MM.1S (cell line): ENCODE data around the gene SGSM1.

Experiments
- DNase-seq: peaks from one replicate; pipeline ENCODE4 v3.0.0-alpha.2; 2015
- H2AFZ ChIP-seq: fragments of 300-600 bp; sonication (generic); 2 replicates; pipeline ENCODE4 v1.6.0; 2016; ENCODE audit warnings: antibody characterized with exemption, low read length
- H3F3A ChIP-seq: fragments of 300-600 bp; sonication (generic); 2 replicates; pipeline ENCODE4 v1.6.1; 2016; ENCODE audit warnings: mild to moderate bottlenecking, antibody characterized with exemption, low read length, moderate library complexity, mixed read lengths; ENCODE audit not compliant: insufficient read depth
- H3K27ac ChIP-seq: fragments of 300-600 bp; sonication (generic); 2 replicates; pipeline ENCODE4 v1.5.1; 2016; ENCODE audit warnings: mild to moderate bottlenecking, low read length
- H3K27me3 ChIP-seq: fragments of 300-600 bp; sonication (generic); replicated peaks from 2 replicates; pipeline ENCODE4 v1.6.0; 2016; ENCODE audit warnings: low read length; ENCODE audit not compliant: insufficient read depth
- H3K36me3 ChIP-seq: fragments of 300-600 bp; sonication (generic); replicated peaks from 2 replicates; pipeline ENCODE4 v1.6.1; 2016; ENCODE audit warnings: mild to moderate bottlenecking, low read length, mixed read lengths; ENCODE audit not compliant: insufficient read depth
- H3K4me1 ChIP-seq: fragments of 300-600 bp; sonication (generic); 2 replicates; pipeline ENCODE4 v1.6.1; 2016; ENCODE audit warnings: low read length, mixed read lengths
- H3K4me2 ChIP-seq: fragments of 300-600 bp; sonication (generic); 2 replicates; pipeline ENCODE4 v1.6.0; 2016; ENCODE audit warnings: low read depth, low read length
- H3K4me3 ChIP-seq: fragments of 300-600 bp; sonication (generic); 2 replicates; pipeline ENCODE4 v1.5.1; 2016; ENCODE audit warnings: low read length, mixed read lengths
- H3K79me2 ChIP-seq: fragments of 300-600 bp; sonication (generic); 2 replicates; pipeline ENCODE4 v1.6.1; 2016; ENCODE audit warnings: mixed run types, low read length, mixed read lengths
- H3K9ac ChIP-seq: fragments of 300-600 bp; sonication (generic); 2 replicates; pipeline ENCODE4 v1.6.1; 2016; ENCODE audit warnings: low read length, mixed read lengths
- H3K9me2 ChIP-seq: fragments of 300-600 bp; sonication (generic); replicated peaks from 2 replicates; pipeline ENCODE4 v1.6.1; 2016; ENCODE audit warnings: mild to moderate bottlenecking, low read length, mixed read lengths; ENCODE audit not compliant: insufficient read depth
- H3K9me3 ChIP-seq: fragments of 300-600 bp; sonication (generic); replicated peaks from 2 replicates; pipeline ENCODE4 v1.6.1; 2016; ENCODE audit warnings: mild to moderate bottlenecking, low read length, mixed read lengths; ENCODE audit not compliant: insufficient read depth
- H4K20me1 ChIP-seq: fragments of 300-600 bp; sonication (generic); 2 replicates; pipeline ENCODE4 v1.6.1; 2016; ENCODE audit warnings: mild to moderate bottlenecking, low read length, moderate library complexity, mixed read lengths; ENCODE audit not compliant: insufficient read depth
- CTCF ChIP-seq: fragments of 300-600 bp; sonication (generic); IDR thresholded peaks from 2 replicates; pipeline ENCODE4 v1.5.1; 2016; ENCODE audit warnings: antibody characterized with exemption, low read length, mixed read lengths
- EZH2 ChIP-seq: fragments of 300-600 bp; sonication (generic); optimal IDR thresholded peaks from 2 replicates; pipeline ENCODE3; 2017; ENCODE audit warnings: low read depth, mild to moderate bottlenecking, antibody characterized with exemption, low read length, mixed read lengths
- EZH2phosphoT487 ChIP-seq: fragments of 300-600 bp; sonication (generic); IDR thresholded peaks from 2 replicates; pipeline ENCODE4 v1.6.1; 2018; ENCODE audit warnings: antibody characterized with exemption, low read length

Gene SGSM1

DNA sequence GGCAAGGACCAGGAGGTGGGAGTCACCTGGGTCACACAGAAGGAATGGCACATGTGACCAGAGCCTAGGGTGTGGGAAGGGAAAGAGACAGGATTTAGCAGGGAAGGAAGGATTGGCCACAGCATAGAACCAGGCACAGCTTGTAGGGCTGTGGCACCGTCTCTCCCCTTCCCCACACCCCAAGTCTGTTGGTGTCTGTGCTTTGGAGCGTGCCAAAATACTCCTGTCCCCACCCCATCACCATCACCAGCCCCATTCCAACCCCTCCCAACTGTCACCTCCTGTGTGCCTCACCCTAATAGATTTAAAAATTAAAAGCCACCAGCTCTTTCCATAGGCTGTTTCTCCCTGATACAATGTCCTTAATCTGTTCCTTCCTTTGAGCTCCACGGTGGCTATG lies 18.2 kb downstream of the SGSM1 start:
- H3K9me3 ChIP-seq, result no peaks in the 10 kb centered on the region
- no peak overlapping the region for H3K4me3 ChIP-seq
- H3K9ac ChIP-seq, result no peak overlapping the region
- H3K27ac ChIP-seq, result no peak overlapping the region
- TF ChIP-seq EZH2 (no peak), EZH2phosphoT487 (no peak), CTCF (no peak)
- H3K9me2 ChIP-seq, result no peaks in the 10 kb centered on the region
- H3K27me3 ChIP-seq, result peaks cover 72% of the 10 kb centered on the region
- no peaks in the 10 kb centered on the region for H3F3A ChIP-seq
- no peak overlapping the region for H2AFZ ChIP-seq
- no peaks in the 10 kb centered on the region for H3K4me1 ChIP-seq
- no peak for DNase-seq
- no peak overlapping the region for H3K4me2 ChIP-seq
- no peaks in the 10 kb centered on the region for H3K36me3 ChIP-seq
- no peaks in the 10 kb centered on the region for H4K20me1 ChIP-seq
- no peaks in the 10 kb centered on the region for H3K79me2 ChIP-seq

DNA sequence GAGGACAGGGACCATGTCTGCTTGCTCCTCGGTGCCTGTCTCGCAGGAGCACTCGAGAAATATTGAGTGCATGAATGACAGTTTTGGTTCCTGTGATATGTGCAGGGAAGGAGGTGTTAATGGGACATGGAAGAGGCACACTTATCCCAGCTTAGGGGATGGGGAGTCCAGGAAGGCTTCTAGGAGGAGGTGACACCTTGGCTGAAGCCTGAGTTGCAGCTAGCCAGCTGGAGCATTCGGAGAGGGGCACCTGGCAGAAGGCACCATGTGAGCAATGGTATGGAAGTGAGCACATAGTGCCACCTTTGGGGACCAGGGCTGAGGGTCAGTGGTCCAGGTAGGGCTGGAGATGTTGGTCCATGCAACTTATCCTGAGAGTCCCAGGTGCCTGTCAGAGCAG lies 18.9 kb downstream of the SGSM1 start:
- H3K9ac ChIP-seq, result no peak overlapping the region
- no peak overlapping the region for H2AFZ ChIP-seq
- DNase-seq, result no peak
- H3K4me2 ChIP-seq, result no peak overlapping the region
- no peak overlapping the region for H3K4me3 ChIP-seq
- no peaks in the 10 kb centered on the region for H3F3A ChIP-seq
- no peak overlapping the region for H3K27ac ChIP-seq
- H3K27me3 ChIP-seq, result peaks cover 72% of the 10 kb centered on the region
- TF ChIP-seq EZH2 (no peak), EZH2phosphoT487 (no peak), CTCF (no peak)
- H3K9me3 ChIP-seq, result no peaks in the 10 kb centered on the region
- H4K20me1 ChIP-seq, result no peaks in the 10 kb centered on the region
- H3K4me1 ChIP-seq, result no peaks in the 10 kb centered on the region
- no peaks in the 10 kb centered on the region for H3K9me2 ChIP-seq
- H3K79me2 ChIP-seq, result no peaks in the 10 kb centered on the region
- no peaks in the 10 kb centered on the region for H3K36me3 ChIP-seq

- Histone ChIP-seq H4K20me1 (no peaks in the 10 kb centered on the region), H3K9me2 (no peaks in the 10 kb centered on the region), H3K4me3 (no peak overlapping the region), H3K9me3 (no peaks in the 10 kb centered on the region), H2AFZ (no peak overlapping the region), H3F3A (no peaks in the 10 kb centered on the region), H3K27me3 (peaks cover 72% of the 10 kb centered on the region), H3K4me1 (no peaks in the 10 kb centered on the region), H3K36me3 (no peaks in the 10 kb centered on the region), H3K4me2 (no peak overlapping the region), H3K27ac (no peak overlapping the region), H3K79me2 (no peaks in the 10 kb centered on the region), H3K9ac (no peak overlapping the region)
- no peak for TF ChIP-seq EZH2
- no peak for TF ChIP-seq EZH2phosphoT487
- TF ChIP-seq CTCF, result no peak
- DNase-seq, result no peak
Measured at GRCh38 chr22:24826710-24827285, 20.8 kb downstream of the SGSM1 start.
